ENCODE data around the gene GNPTG. TPM values are rescaled to one million over a fixed set of nuclear protein-coding genes. Genes with fewer than 3 reads are reported as not detected.

Gene GNPTG
- total RNA-seq, 3 donors from 2014 or later = 50.1 to 68.9 (median 57.3) TPM

DNA sequence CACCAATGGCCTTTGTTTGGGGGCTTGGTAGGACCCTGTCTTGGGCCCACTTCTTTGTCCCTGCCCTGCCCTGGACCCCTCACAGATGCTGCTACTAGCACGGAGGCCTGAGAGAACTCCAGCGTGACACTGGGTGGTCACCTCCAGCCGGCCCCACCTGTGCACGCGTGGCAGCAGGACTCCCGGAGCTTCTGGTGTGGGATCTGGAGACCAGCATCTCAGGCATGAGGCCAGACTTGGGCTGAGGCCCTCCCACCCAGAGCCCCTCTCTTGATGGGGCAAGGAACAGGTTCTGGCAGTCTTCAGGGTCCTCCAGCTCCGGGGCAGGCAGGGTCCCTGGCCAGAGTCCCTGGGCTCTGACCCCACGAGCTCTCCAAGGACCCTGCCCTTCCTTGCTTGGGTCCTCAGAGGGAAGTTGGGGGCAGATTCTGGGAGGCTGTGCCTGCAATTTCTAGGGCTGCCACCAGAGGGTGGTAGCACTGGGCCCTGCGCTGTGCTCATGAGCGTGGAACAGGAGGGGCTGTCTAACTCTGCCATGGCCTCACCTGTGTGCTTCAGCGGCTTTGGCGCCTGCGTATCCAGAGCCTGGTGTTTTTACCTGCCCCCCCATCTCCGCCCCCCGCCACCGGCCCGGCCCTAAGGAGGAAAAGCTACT, 21.3 kb upstream of the GNPTG start:
- Histone ChIP-seq H3K9me3 (no peaks in the 10 kb centered on the region), H3K36me3 (ENCODE audit: low read depth) (no peaks in the 10 kb centered on the region), H3K4me3 (no peak overlapping the region), H3K4me1 (ENCODE audit: low read depth) (peaks cover 24% of the 10 kb centered on the region)
- intact Hi-C loops (cut with DNase I, micrococcal nuclease) = no loop called here
- peak; percentile 27 for TF ChIP-seq CTCF (IDR thresholded peaks at IDR 0.05)
- no peak for ATAC-seq
- DNase-seq = no peak

GRCh38 chr16:1330931-1331711, 20.6 kb upstream of the GNPTG start:
- Histone ChIP-seq H3K4me3 (no peak overlapping the region), H3K4me1 (ENCODE audit: low read depth) (peaks cover 24% of the 10 kb centered on the region), H3K36me3 (ENCODE audit: low read depth) (no peaks in the 10 kb centered on the region), H3K9me3 (no peaks in the 10 kb centered on the region)
- intact Hi-C loops (cut with DNase I, micrococcal nuclease) = no loop called here
- no peak for TF ChIP-seq CTCF (IDR thresholded peaks at IDR 0.05)
- DNase-seq = no peak
- no peak for ATAC-seq

DNA sequence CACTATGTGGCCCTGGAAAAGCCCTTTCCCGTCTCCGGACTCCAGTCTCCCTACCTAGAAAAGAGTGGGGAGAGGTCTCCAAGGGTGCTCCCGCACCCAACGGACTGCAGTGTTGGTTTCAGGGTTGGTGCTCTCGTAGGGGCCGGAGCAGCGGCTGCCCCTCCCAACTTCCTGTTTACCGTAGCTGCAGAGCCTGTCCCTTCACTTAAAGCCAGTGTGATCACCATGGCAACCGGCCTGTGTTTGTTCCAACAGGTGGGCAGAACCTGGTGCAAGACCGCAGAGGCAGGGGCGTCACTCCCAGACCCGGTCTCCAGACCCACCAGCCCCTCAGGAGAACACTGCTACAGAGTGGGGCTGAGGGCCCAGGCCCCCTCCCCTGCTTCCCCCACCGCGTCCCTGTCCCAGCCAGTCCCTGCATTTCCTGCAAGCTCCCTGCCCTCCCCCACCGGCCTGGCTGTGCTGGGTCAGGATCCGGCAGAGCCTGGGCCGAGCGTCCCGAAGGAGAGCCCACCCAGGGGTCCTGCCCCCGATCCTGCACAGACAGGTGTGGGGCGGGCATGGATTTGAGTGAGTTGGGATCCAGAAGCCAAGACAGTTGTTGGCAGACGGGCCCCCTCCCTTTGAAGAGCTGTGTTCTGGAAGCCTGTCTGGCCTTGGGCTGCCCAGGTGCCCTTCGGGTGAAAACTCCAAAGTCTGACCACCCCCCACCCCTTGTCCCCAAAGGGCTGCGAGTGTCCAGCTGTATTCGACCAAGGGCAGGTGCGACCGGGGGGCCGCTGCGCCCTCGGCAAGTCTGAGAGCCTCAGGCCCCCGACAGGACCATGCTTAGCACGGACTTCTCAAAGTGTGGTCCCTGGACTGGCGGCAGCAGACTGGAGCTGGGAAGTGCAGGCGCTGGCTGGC, 19.8 kb upstream of the GNPTG start:
- Histone ChIP-seq H3K36me3 (ENCODE audit: low read depth) (no peaks in the 10 kb centered on the region), H3K9me3 (no peaks in the 10 kb centered on the region), H3K4me1 (ENCODE audit: low read depth) (peaks cover 24% of the 10 kb centered on the region), H3K4me3 (no peak overlapping the region)
- TF ChIP-seq CTCF (IDR thresholded peaks at IDR 0.05) = no peak
- ATAC-seq = peak; percentile 79
- intact Hi-C loops (cut with DNase I, micrococcal nuclease) = no loop called here
- peak; percentile 67 to 86 (median 77) for DNase-seq

DNA sequence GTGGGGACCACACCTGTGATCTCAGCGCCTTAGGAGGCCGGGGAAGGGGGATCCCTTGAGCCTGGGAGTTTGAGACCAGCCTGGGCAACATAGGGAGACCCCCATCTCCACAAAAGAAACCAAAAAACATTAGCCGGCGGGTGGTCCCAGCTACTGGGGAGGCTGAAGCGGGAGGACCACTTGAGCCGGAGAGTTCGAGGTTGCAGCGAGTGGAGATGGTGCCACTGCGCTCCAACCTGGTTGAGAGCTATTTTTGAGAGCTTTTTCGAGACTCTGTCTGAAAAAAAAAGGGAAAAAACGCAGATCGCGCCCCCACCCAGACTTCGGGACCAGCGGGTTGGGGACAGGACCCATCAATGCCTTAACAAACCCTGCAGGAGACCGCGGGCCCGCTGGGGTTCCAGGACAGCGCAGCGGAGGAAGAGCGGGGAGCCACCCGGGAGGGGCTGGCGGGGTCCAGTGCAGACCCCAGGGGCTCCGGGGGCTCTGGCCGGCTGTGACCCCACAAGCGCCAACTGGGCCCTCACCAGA, 19.0 kb upstream of the GNPTG start:
- DNase-seq (no peak), ATAC-seq (no peak)
- intact Hi-C loops (cut with DNase I, micrococcal nuclease) = no loop called here
- H3K9me3 ChIP-seq = no peaks in the 10 kb centered on the region
- no peaks in the 10 kb centered on the region for H3K36me3 ChIP-seq (ENCODE audit: low read depth)
- TF ChIP-seq CTCF (IDR thresholded peaks at IDR 0.05) = no peak
- peaks cover 24% of the 10 kb centered on the region for H3K4me1 ChIP-seq (ENCODE audit: low read depth)
- no peak overlapping the region for H3K4me3 ChIP-seq

DNA sequence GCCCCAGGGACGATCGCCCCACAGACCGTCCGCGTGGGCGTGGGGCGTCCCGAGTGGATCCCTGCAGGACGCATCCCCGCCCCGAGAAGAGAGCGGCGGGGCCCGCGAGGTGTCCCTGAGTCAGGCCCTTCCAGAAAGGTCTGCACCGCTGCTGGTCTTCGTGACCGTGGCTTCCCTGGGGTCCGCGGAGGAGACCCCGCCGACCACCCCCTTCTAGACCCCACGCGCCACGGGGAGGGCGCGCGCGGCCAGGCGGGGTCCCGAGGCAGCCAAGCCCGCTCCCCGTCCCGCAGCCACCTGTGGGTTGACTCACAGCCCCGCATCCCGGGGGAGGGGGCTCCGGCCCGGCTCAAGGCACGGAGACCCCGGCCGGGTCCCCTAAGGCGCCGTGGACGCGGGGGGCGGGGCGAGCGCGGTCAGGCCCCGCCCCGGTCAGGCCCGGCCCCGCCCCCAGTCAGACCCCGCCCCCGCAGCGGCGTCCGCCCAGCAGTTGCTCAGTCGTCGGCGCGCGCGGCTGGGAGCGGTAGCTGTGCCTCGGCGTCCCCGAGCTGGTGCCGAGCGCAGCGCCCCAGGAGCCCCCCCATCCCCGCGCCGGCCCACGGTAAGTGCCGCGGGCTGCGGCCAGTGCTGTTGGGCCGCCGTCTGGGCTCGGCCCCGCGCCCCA, 18.4 kb upstream of the GNPTG start, which contains the start of gene BAIAP3:
Gene BAIAP3, plus strand, starts transcription at position 497 of the 664 bp plus-strand sequence. CDS start 4,905 bp downstream, outside the sequence.
- Histone ChIP-seq H3K36me3 (ENCODE audit: low read depth) (no peaks in the 10 kb centered on the region), H3K4me1 (ENCODE audit: low read depth) (peaks cover 24% of the 10 kb centered on the region), H3K4me3 (no peak within 1 kb of the TSS), H3K9me3 (no peaks in the 10 kb centered on the region)
- ATAC-seq (peak; percentile 79), DNase-seq (peak in 2 of 3 donors; percentile 57 to 70)
- intact Hi-C loops (cut with DNase I, micrococcal nuclease) = no loop called here
- TF ChIP-seq CTCF (IDR thresholded peaks at IDR 0.05) = no peak
